ENCODE results near the gene TMED3. TPM values are rescaled to one million over a fixed set of nuclear protein-coding genes. Genes with fewer than 3 reads are reported as not detected.

TMED3 gene
- total RNA-seq, 1 experiment from 2014 or later: 58.6 TPM

GRCh38 chr15:79352206-79352605, 41.3 kb downstream of the TMED3 start:
- no peak overlapping the region for H3K4me2 ChIP-seq
- H3K9me3 ChIP-seq (ENCODE audit: insufficient read depth, low read depth): no peaks in the 10 kb centered on the region
- TF ChIP-seq EZH2 (IDR thresholded peaks at IDR 0.05; ENCODE audit: low read depth): no peak
- no peak for TF ChIP-seq CTCF (conservative IDR thresholded peaks at IDR 0.05)
- DNase-seq: no peak
- no peaks in the 10 kb centered on the region for H3K36me3 ChIP-seq (ENCODE audit: low read depth)
- no peaks in the 10 kb centered on the region for H3K79me2 ChIP-seq (ENCODE audit: low read depth)
- no peaks in the 10 kb centered on the region for H3K27me3 ChIP-seq (ENCODE audit: insufficient read depth, low read depth)
- no peaks in the 10 kb centered on the region for H4K20me1 ChIP-seq (ENCODE audit: insufficient read depth)
- H2AFZ ChIP-seq: no peak overlapping the region
- H3K9me2 ChIP-seq (ENCODE audit: insufficient read depth): no peaks in the 10 kb centered on the region
- intact Hi-C loops (cut with micrococcal nuclease; ENCODE audit: unreplicated experiment): no loop called here
- no peaks in the 10 kb centered on the region for H3K4me1 ChIP-seq (replicated peaks; ENCODE audit: insufficient read depth)
- POLR2A ChIA-PET (ENCODE audit: unreplicated experiment): interaction anchor here (0.6 kb wide), 1 partner anchor 515 kb away, joined by 11 read pairs; no protein-coding TSS in a partner anchor
- H3K4me3 ChIP-seq: no peak overlapping the region
- CTCF ChIA-PET: no interaction called here
- H3K27ac ChIP-seq: no peak overlapping the region
- no peaks in the 10 kb centered on the region for H3F3A ChIP-seq (ENCODE audit: insufficient read depth, low read depth)
- no TSS peak for BruUV-seq (replicated peaks)

GRCh38 chr15:79357566-79357965, 46.7 kb downstream of the TMED3 start:
- no TSS peak for BruUV-seq (replicated peaks)
- Histone ChIP-seq H3K9me2 (ENCODE audit: insufficient read depth) (no peaks in the 10 kb centered on the region), H3K4me2 (no peak overlapping the region), H3K27ac (no peak overlapping the region), H3K27me3 (ENCODE audit: insufficient read depth, low read depth) (no peaks in the 10 kb centered on the region), H3F3A (ENCODE audit: insufficient read depth, low read depth) (no peaks in the 10 kb centered on the region), H3K4me3 (no peak overlapping the region), H3K4me1 (replicated peaks; ENCODE audit: insufficient read depth) (no peaks in the 10 kb centered on the region), H3K36me3 (ENCODE audit: low read depth) (no peaks in the 10 kb centered on the region), H2AFZ (no peak overlapping the region), H3K9me3 (ENCODE audit: insufficient read depth, low read depth) (no peaks in the 10 kb centered on the region), H3K79me2 (ENCODE audit: low read depth) (no peaks in the 10 kb centered on the region), H4K20me1 (ENCODE audit: insufficient read depth) (no peaks in the 10 kb centered on the region)
- TF ChIP-seq EZH2 (IDR thresholded peaks at IDR 0.05; ENCODE audit: low read depth) (no peak), CTCF (conservative IDR thresholded peaks at IDR 0.05) (no peak)
- ChIA-PET CTCF (no interaction called here), POLR2A (ENCODE audit: unreplicated experiment) (no interaction called here)
- intact Hi-C loops (cut with micrococcal nuclease; ENCODE audit: unreplicated experiment): no loop called here
- no peak for DNase-seq

GRCh38 chr15:79358069-79358468, 47.2 kb downstream of the TMED3 start:
- ChIA-PET CTCF (no interaction called here), POLR2A (ENCODE audit: unreplicated experiment) (no interaction called here)
- Histone ChIP-seq H3K36me3 (ENCODE audit: low read depth) (no peaks in the 10 kb centered on the region), H3K9me2 (ENCODE audit: insufficient read depth) (no peaks in the 10 kb centered on the region), H3K4me3 (no peak overlapping the region), H3K79me2 (ENCODE audit: low read depth) (no peaks in the 10 kb centered on the region), H3K9me3 (ENCODE audit: insufficient read depth, low read depth) (no peaks in the 10 kb centered on the region), H3K27ac (no peak overlapping the region), H3K4me2 (no peak overlapping the region), H2AFZ (no peak overlapping the region), H4K20me1 (ENCODE audit: insufficient read depth) (no peaks in the 10 kb centered on the region), H3F3A (ENCODE audit: insufficient read depth, low read depth) (no peaks in the 10 kb centered on the region), H3K27me3 (ENCODE audit: insufficient read depth, low read depth) (no peaks in the 10 kb centered on the region), H3K4me1 (replicated peaks; ENCODE audit: insufficient read depth) (no peaks in the 10 kb centered on the region)
- TF ChIP-seq CTCF (conservative IDR thresholded peaks at IDR 0.05) (no peak), EZH2 (IDR thresholded peaks at IDR 0.05; ENCODE audit: low read depth) (no peak)
- BruUV-seq (replicated peaks): no TSS peak
- intact Hi-C loops (cut with micrococcal nuclease; ENCODE audit: unreplicated experiment): no loop called here
- no peak for DNase-seq

All from PC-9 (cell line).